ENCODE results near the gene ABCA13.

The ABCA13 gene

GRCh38 chr7:48321319-48322010 lies 150.2 kb downstream of the ABCA13 start:
- Histone ChIP-seq H3K27me3 (ENCODE audit: control insufficient read depth, low read length) (no peaks in the 10 kb centered on the region), H3K4me3 (ENCODE audit: low read length) (no peak overlapping the region), H4K20me1 (ENCODE audit: control insufficient read depth, insufficient read depth, low read depth, low read length) (no peaks in the 10 kb centered on the region), H3K4me2 (ENCODE audit: low read length) (no peak overlapping the region), H3K36me3 (ENCODE audit: control insufficient read depth, low read length) (no peaks in the 10 kb centered on the region), H3K27ac (ENCODE audit: low read depth, low read length) (no peak overlapping the region), H3F3A (ENCODE audit: control insufficient read depth, insufficient read depth) (no peaks in the 10 kb centered on the region), H3K4me1 (ENCODE audit: control insufficient read depth, low read length) (no peaks in the 10 kb centered on the region), H3K9me3 (ENCODE audit: control insufficient read depth, insufficient read depth, low read length) (peaks cover 3% of the 10 kb centered on the region; the same call in 1 of the 2 replicates), H3K9me2 (replicated peaks; ENCODE audit: control insufficient read depth, low read length) (no peaks in the 10 kb centered on the region), H3K79me2 (ENCODE audit: control insufficient read depth, low read length) (no peaks in the 10 kb centered on the region)
- TF ChIP-seq CTCF (IDR thresholded peaks at IDR 0.05; ENCODE audit: low read depth, low read length, poor library complexity, severe bottlenecking) (no peak), EZH2phosphoT487 (IDR thresholded peaks at IDR 0.05; ENCODE audit: borderline replicate concordance, low read length) (no peak)

GRCh38 chr7:48337012-48337621 lies 165.9 kb downstream of the ABCA13 start:
- Histone ChIP-seq H3K36me3 (ENCODE audit: control insufficient read depth, low read length) (no peaks in the 10 kb centered on the region), H4K20me1 (ENCODE audit: control insufficient read depth, insufficient read depth, low read depth, low read length) (no peaks in the 10 kb centered on the region), H3K27ac (ENCODE audit: low read depth, low read length) (no peak overlapping the region), H3K4me2 (ENCODE audit: low read length) (no peak overlapping the region), H3K4me3 (ENCODE audit: low read length) (no peak overlapping the region), H3K79me2 (ENCODE audit: control insufficient read depth, low read length) (no peaks in the 10 kb centered on the region), H3K9me3 (ENCODE audit: control insufficient read depth, insufficient read depth, low read length) (no peaks in the 10 kb centered on the region), H3F3A (ENCODE audit: control insufficient read depth, insufficient read depth) (no peaks in the 10 kb centered on the region), H3K4me1 (ENCODE audit: control insufficient read depth, low read length) (no peaks in the 10 kb centered on the region), H3K9me2 (replicated peaks; ENCODE audit: control insufficient read depth, low read length) (no peaks in the 10 kb centered on the region), H3K27me3 (ENCODE audit: control insufficient read depth, low read length) (no peaks in the 10 kb centered on the region)
- TF ChIP-seq CTCF (IDR thresholded peaks at IDR 0.05; ENCODE audit: low read depth, low read length, poor library complexity, severe bottlenecking) (peak; percentile 59), EZH2phosphoT487 (IDR thresholded peaks at IDR 0.05; ENCODE audit: borderline replicate concordance, low read length) (no peak)

- Histone ChIP-seq H3K36me3 (ENCODE audit: control insufficient read depth, low read length) (no peaks in the 10 kb centered on the region), H3K9me3 (ENCODE audit: control insufficient read depth, insufficient read depth, low read length) (no peaks in the 10 kb centered on the region), H3K4me1 (ENCODE audit: control insufficient read depth, low read length) (no peaks in the 10 kb centered on the region), H3K27me3 (ENCODE audit: control insufficient read depth, low read length) (no peaks in the 10 kb centered on the region), H3K27ac (ENCODE audit: low read depth, low read length) (no peak overlapping the region), H3K4me2 (ENCODE audit: low read length) (no peak overlapping the region), H3K9me2 (replicated peaks; ENCODE audit: control insufficient read depth, low read length) (no peaks in the 10 kb centered on the region), H3F3A (ENCODE audit: control insufficient read depth, insufficient read depth) (no peaks in the 10 kb centered on the region), H4K20me1 (ENCODE audit: control insufficient read depth, insufficient read depth, low read depth, low read length) (no peaks in the 10 kb centered on the region), H3K79me2 (ENCODE audit: control insufficient read depth, low read length) (no peaks in the 10 kb centered on the region), H3K4me3 (ENCODE audit: low read length) (no peak overlapping the region)
- TF ChIP-seq EZH2phosphoT487 (IDR thresholded peaks at IDR 0.05; ENCODE audit: borderline replicate concordance, low read length) (no peak), CTCF (IDR thresholded peaks at IDR 0.05; ENCODE audit: low read depth, low read length, poor library complexity, severe bottlenecking) (no peak)
Measured at GRCh38 chr7:48337781-48338180, 166.5 kb downstream of the ABCA13 start.

All from DOHH2 (cell line).